ENCODE data around the gene TRMT112.

- TF ChIP-seq, protein P1, sequence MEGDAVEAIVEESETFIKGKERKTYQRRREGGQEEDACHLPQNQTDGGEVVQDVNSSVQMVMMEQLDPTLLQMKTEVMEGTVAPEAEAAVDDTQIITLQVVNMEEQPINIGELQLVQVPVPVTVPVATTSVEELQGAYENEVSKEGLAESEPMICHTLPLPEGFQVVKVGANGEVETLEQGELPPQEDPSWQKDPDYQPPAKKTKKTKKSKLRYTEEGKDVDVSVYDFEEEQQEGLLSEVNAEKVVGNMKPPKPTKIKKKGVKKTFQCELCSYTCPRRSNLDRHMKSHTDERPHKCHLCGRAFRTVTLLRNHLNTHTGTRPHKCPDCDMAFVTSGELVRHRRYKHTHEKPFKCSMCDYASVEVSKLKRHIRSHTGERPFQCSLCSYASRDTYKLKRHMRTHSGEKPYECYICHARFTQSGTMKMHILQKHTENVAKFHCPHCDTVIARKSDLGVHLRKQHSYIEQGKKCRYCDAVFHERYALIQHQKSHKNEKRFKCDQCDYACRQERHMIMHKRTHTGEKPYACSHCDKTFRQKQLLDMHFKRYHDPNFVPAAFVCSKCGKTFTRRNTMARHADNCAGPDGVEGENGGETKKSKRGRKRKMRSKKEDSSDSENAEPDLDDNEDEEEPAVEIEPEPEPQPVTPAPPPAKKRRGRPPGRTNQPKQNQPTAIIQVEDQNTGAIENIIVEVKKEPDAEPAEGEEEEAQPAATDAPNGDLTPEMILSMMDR (IDR thresholded peaks at IDR 0.05; ENCODE audit: low read depth, low read length) = no peak
- TF ChIP-seq, protein P2, sequence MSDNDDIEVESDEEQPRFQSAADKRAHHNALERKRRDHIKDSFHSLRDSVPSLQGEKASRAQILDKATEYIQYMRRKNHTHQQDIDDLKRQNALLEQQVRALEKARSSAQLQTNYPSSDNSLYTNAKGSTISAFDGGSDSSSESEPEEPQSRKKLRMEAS (IDR thresholded peaks at IDR 0.05; ENCODE audit: low read depth, low read length) = peak; percentile 77
Observed at GRCh38 chr11:64318766-64319761, 1.7 kb upstream of the TRMT112 start.

All from NB4 (cell line).